ENCODE measurements around the gene TNRC6A.
"Not testable (repeated sequence)": the region's sequence is repeated elsewhere in the genome, so short reads cannot be mapped to it uniquely, and the experiment has no call there.

GRCh38 chr16:24845031-24845365 lies 115.5 kb downstream of the TNRC6A start:
- not testable (repeated sequence) for TF ChIP-seq YY1 (IDR thresholded peaks at IDR 0.05; ENCODE audit: insufficient read depth, insufficient read length); SUZ12 (IDR thresholded peaks at IDR 0.05; ENCODE audit: extremely low read depth, insufficient read depth, insufficient read length); ZNF274 (IDR thresholded peaks at IDR 0.05; ENCODE audit: low read depth, low read length)

Data from NT2/D1 (cell line).